Measurements from ENCODE around the gene NDRG4.

Gene NDRG4

GRCh38 chr16:58495521-58496331 is 4.2 kb upstream of the NDRG4 start:
- DNase-seq = no peak

DNA sequence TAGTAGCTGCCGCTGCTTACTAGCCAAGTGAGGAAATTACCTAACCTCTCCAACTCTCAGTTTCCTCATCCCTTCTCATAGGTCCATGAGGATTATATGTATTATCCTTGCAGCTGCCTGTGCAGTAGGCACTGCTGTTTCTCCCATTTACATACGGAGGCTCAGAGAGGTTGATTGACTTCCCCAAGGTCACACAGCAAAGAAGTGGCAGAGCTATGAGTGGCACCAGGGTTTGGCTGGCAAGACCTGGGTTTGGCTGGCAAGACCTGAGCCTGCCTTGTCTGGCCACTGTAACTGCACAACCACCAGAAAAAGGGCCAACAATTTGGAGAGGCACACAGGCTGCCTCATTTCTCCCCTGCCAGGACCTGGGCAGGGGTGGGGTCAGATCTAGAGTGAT is 2.5 kb upstream of the NDRG4 start:
- no peak for DNase-seq

DNA sequence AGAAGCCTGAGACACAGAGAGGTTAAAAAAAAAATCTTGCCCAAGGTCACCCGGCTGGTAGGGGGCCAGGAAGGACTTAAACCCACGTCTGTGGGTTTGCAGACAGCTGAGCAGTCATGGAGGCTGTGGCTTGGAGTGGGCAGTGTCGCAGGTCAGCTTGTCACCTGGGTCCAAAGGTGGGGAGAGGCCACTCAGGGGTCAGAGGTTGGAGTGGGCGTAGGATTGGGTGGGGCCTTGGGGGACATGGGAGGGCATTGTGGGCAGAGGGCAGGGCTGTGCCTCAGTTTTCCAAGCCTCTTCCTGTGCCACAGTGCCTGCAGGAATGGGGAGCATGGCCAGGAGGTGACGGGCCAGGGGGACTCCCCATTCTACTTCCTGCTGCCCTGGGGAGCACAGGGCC is 2.0 kb upstream of the NDRG4 start:
- DNase-seq = no peak

GRCh38 chr16:58498341-58499091 is 1.4 kb upstream of the NDRG4 start:
- no peak for DNase-seq

DNA sequence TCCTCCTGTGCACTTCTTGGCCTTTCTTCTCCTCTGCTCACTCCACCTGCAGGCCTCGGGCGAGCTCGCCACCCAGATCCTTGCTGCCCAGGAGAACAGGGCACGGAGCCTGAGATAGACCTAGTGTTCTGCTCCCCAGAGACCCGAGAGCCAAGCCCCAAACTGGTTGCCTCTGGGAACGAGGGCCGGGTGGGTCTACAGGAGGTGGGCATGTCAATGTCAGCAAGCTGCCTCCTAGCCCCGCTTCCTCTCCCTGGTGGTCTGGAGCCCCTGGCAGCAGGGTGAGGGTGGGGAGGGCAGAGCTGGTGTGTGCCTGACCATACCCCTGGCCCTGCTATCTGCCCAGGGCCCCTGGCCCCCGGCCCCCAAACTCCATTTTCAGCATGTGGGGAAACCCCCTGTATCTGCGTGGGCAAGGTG is 841 bp upstream of the NDRG4 start:
- DNase-seq = no peak

DNA sequence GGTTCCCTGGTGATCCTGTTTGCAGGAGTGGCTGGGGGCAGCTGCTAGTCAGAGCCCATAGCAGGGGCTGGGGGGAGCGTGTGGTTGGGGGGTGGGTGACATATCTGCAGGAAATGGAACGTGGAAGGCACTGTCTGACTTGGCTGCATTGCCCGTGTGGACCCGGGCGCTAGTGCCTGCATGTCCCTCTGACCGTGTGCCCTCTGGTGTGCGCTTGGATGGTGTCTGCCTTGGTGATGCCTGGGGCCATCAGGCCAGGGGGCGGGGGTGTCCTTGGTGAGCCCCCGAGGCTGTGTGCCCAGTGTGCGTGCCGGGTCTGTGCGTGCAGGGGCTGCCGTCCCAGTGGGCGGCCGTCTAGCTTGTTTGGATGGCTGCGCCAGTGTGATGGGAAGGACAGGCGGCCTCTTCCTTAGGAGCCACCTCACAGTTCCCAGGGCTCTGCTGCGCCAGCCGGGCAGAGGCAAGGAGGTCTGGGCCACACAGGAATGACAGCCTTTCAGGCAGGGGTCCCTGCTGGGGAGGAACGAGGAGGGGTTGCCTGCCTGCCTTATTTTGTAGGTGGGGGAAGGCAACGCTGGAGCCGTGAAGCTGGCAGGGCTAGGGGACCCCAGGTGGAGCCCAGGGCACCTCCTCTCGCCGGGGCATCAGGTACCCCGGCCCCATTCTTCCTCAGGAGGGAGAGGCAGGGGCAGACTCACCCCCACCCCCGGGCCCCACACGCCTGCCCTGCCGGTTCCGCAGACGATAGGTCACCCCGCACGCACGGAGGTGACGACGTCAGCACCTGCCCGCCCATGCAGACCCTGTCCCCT is 693 bp downstream of the NDRG4 start:
- DNase-seq = no peak

DNA sequence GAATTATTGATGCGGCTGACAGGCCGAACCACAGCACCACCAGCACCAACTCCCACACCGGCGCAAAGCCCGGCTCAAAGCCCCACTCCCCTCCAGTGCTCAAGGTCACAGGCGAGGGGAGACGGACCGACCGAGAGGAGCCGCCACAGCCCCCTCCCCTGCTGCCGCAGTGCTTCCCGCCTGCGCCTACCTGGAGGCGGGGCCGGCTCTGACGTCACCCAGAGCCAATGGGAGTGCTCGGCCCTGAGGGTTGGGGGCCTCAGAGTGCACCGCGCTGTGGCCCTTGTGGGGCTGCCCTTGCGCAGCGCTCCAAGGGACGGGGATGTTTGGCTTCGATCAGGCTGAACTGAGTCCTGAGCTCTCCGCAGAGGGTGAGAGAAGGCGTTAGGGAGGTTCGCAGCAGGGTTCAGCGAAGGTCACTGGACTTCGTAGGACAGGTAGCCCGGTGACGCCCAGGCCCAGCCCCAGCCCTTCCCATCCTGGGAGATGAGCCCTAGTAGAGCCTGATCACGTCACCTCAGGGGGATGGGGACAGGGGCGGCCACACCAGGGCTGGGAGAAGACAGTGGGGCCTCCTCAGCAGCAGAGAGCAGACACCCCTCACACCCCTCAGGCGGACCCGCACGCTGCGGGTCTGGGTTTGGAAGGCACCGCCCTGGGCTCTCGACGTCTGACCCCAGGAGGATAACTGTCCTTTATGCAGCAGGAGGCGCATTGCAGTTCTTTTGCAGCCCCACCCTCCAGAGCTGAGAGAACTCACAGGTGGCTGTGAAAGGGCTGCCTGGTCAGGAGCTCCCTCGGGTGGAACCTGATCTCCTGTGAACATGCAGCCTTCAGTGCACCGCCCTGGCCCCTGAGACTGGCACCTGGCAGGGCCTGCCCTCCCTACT is 1.5 kb downstream of the NDRG4 start:
- no peak for DNase-seq

- DNase-seq = no peak
Measured at GRCh38 chr16:58502217-58502921, 2.4 kb downstream of the NDRG4 start.

DNA sequence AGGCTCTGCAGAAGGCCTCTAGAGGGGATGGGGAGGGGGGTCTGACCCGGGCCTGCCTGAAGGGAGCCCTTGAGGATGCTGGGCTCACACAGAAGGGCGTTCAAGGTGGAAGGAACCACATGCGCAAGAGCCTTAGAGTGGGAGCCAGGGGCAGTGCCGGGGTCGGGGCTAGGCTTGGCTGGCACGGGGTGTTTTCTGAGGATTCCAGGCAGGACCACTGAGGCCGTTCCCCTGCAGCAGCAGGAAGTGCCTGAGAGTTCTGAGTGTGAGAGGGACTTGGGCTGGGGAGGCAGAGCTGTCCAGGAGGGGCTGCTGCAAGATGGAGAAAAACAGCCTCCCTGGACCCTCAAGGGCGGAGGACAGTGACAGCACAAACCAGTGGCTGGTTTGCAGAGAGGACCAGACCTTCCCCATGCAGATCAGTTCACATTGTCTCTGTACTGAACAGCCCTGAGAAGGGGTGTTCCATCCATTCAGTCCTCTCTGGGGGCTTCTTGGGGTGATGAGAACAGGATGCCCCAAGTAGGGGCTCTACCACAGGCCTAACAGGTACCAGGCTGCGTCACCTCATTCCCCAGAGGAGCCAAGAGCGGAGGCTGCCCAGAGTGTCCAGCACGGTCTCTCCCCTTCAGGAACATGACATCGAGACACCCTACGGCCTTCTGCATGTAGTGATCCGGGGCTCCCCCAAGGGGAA is 3.4 kb downstream of the NDRG4 start:
- no peak for DNase-seq

DNA sequence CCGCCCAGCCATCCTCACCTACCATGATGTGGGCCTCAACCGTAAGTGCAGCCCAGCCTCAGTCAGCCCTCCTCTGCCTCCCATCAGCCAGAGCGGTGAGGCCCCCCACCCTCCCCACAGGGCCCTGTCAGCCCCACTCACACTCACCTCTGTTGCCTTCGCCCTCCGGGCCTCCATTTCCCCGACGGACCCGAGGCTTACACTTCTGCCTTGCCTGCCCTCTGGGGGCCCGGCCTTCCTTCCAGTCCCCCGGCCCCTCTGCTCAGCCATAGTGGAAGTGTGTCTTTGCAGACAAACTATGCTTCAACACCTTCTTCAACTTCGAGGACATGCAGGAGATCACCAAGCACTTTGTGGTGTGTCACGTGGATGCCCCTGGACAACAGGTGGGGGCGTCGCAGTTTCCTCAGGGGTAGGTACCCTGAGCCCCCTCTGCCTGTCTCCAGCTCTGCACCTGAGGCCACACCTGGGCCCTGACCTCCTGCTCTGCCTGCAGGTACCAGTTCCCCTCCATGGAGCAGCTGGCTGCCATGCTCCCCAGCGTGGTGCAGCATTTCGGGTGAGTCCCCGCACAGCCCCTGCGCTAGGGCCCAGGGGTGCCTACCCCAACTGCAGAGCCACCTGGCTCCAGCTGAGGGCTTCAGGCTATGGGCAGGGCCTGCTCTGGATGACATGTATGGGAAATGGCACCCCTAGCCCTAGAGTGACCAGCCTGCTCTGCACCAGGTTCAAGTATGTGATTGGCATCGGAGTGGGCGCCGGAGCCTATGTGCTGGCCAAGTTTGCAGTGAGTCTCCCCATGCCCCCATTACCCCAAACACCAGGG is 4.1 kb downstream of the NDRG4 start:
- no peak for DNase-seq

DNA sequence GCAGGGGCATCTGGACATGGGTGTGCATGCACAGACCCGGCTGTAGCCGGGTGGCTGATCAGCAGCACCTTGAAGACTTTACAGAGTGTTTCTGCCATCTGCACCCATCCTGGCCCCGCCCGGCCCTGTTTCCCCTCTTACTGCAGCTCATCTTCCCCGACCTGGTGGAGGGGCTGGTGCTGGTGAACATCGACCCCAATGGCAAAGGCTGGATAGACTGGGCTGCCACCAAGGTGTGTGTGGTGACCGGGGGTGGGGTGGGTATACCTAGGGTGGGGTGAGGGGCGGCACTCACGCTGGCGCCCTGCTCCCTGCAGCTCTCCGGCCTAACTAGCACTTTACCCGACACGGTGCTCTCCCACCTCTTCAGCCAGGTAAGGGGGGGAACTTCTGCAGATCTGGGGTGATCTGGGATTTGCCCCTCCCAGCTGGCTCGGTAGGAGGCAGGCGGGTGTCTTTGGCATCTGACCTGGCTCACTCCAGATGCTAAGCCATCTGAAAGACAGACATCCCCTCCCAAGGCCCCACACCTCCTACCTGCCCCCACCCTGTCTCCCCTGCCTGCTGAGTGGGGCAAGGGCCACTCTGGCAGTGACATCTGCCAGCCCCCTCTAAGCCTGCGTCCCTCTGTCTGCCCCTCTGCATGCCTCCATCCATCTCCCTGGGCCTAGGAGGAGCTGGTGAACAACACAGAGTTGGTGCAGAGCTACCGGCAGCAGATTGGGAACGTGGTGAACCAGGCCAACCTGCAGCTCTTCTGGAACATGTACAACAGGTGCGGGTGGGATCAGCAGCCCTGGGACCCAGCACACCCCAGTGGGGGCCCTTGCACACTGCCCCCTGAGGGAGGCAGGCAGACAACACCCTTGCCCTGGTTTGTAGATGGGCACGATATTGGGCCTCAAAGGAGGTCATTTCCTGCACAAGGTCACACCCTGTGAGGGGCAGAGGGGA is 6.6 kb downstream of the NDRG4 start:
- no peak for DNase-seq

- no peak for DNase-seq
Measured at GRCh38 chr16:58507195-58507962, 7.4 kb downstream of the NDRG4 start.

GRCh38 chr16:58507963-58508670 is 8.2 kb downstream of the NDRG4 start:
- no peak for DNase-seq

DNA sequence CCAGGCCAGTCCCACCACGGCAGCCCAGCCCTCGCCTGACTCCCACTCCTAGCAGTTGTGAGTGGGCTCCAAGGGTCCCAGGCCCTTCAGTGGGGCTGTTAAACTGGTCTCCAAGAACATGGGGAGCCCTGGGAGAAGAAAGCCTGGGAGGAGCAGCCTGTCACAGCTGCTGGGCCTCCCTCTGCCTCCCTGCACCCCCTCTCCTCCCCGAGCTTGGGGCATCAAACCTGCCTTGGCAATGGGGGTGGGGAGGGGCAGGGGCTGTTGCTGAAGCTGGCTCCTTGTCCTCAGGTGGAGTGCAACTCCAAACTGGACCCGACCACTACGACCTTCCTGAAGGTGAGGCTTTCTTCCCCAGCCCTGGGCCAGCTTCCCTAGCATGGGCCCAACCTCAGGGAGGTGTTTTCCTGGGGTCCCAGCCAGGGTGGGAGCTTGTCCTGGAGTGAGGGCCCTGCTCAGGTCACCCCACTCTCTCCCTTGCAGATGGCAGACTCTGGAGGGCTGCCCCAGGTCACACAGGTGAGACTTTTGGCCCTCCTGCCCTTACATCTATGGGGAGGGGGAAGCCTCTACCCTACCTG is 8.8 kb downstream of the NDRG4 start:
- DNase-seq = no peak

GRCh38 chr16:58509256-58510096 is 9.5 kb downstream of the NDRG4 start:
- DNase-seq = no peak
